DOHH2 (cell line): Measurements from ENCODE around the gene PRRC2C.

ENCODE experiments used
- H3F3A ChIP-seq: fragments of 200-600 bp; sonication (generic), shearing (Covaris generic); 2 replicates; pipeline ENCODE4 v1.6.0; 2016; ENCODE audit warnings: antibody characterized with exemption, mild to moderate bottlenecking; ENCODE audit not compliant: control insufficient read depth, insufficient read depth
- H3K27ac ChIP-seq: fragments of 200-600 bp; sonication (generic); 2 replicates; pipeline ENCODE4 v1.5.1; 2014; ENCODE audit warnings: low read depth, mild to moderate bottlenecking, low read length, moderate library complexity
- H3K27me3 ChIP-seq: fragments of 200-600 bp; sonication (generic); 2 replicates; pipeline ENCODE4 v1.6.1; 2014; ENCODE audit warnings: mild to moderate bottlenecking, low read length, mixed read lengths; ENCODE audit not compliant: control insufficient read depth
- H3K36me3 ChIP-seq: fragments of 200-600 bp; sonication (generic); 2 replicates; pipeline ENCODE4 v1.6.1; 2014; ENCODE audit warnings: mild to moderate bottlenecking, low read length, moderate library complexity, mixed read lengths; ENCODE audit not compliant: control insufficient read depth
- H3K4me1 ChIP-seq: fragments of 200-600 bp; sonication (generic); 2 replicates; pipeline ENCODE4 v1.6.1; 2014; ENCODE audit warnings: mild to moderate bottlenecking, low read length, mixed read lengths; ENCODE audit not compliant: control insufficient read depth
- H3K4me2 ChIP-seq: fragments of 200-600 bp; sonication (generic); 2 replicates; pipeline ENCODE4 v1.6.0; 2014; ENCODE audit warnings: mild to moderate bottlenecking, low read length, moderate library complexity
- H3K4me3 ChIP-seq: fragments of 200-600 bp; sonication (generic); 2 replicates; pipeline ENCODE4 v1.5.1; 2014; ENCODE audit warnings: mild to moderate bottlenecking, low read length, mixed read lengths
- H3K79me2 ChIP-seq: fragments of 200-600 bp; sonication (generic); 2 replicates; pipeline ENCODE4 v1.6.1; 2014; ENCODE audit warnings: mild to moderate bottlenecking, low read length, mixed read lengths; ENCODE audit not compliant: control insufficient read depth
- H3K9me2 ChIP-seq: fragments of 200-600 bp; sonication (generic); replicated peaks from 2 replicates; pipeline ENCODE4 v1.6.1; 2014; ENCODE audit warnings: mild to moderate bottlenecking, low read length, mixed read lengths; ENCODE audit not compliant: control insufficient read depth
- H3K9me3 ChIP-seq: fragments of 200-600 bp; sonication (generic); 2 replicates; pipeline ENCODE4 v1.6.1; 2014; ENCODE audit warnings: antibody characterized with exemption, low read length, mixed read lengths; ENCODE audit not compliant: control insufficient read depth, insufficient read depth
- H4K20me1 ChIP-seq: fragments of 200-600 bp; sonication (generic); 2 replicates; pipeline ENCODE4 v1.6.0; 2014; ENCODE audit warnings: low read depth, mild to moderate bottlenecking, antibody characterized with exemption, low read length, moderate library complexity; ENCODE audit not compliant: control insufficient read depth, insufficient read depth
- EZH2phosphoT487 ChIP-seq: fragments of 200-600 bp; sonication (generic); IDR thresholded peaks from 2 replicates; pipeline ENCODE4 v1.6.1; 2017; ENCODE audit warnings: borderline replicate concordance, mild to moderate bottlenecking, antibody characterized with exemption, low read length, moderate library complexity, mixed read lengths
- TF ChIP-seq, protein P1 (sequence below): fragments of 200-600 bp; sonication (generic); IDR thresholded peaks from one replicate; pipeline ENCODE4 v1.5.1; 2014; ENCODE audit warnings: antibody characterized with exemption, mild to moderate bottlenecking, low read depth, low read length; ENCODE audit not compliant: poor library complexity, severe bottlenecking

The PRRC2C gene

DNA sequence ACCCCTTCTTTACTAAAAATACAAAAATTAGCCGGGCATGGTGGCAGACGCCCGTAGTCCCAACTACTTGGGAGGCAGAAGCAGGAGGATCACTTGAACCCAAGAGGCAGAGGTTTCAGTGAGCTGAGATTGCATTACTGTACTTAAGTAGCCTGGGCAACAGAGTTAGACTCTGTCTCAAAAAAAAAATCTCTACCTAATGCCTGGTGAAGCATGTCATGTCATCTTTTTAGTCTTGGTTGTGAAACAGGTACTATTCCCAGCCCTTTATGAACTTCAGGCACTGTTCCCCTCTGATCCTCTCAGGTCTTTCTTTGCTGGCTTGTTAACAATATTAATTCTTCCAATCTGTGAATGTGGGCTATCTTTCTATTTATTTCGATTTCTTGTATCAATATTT is 22.1 kb downstream of the PRRC2C start:
- Histone ChIP-seq H3K4me1 (peaks cover 39% of the 10 kb centered on the region), H3K4me2 (no peak overlapping the region), H3K9me3 (no peaks in the 10 kb centered on the region), H3K9me2 (no peaks in the 10 kb centered on the region), H3K79me2 (peaks cover 100% of the 10 kb centered on the region), H3F3A (no peaks in the 10 kb centered on the region), H3K4me3 (no peak overlapping the region), H3K27ac (no peak overlapping the region), H3K36me3 (peaks cover 36% of the 10 kb centered on the region), H4K20me1 (peaks cover 69% of the 10 kb centered on the region), H3K27me3 (no peaks in the 10 kb centered on the region)
- TF ChIP-seq, protein P1, sequence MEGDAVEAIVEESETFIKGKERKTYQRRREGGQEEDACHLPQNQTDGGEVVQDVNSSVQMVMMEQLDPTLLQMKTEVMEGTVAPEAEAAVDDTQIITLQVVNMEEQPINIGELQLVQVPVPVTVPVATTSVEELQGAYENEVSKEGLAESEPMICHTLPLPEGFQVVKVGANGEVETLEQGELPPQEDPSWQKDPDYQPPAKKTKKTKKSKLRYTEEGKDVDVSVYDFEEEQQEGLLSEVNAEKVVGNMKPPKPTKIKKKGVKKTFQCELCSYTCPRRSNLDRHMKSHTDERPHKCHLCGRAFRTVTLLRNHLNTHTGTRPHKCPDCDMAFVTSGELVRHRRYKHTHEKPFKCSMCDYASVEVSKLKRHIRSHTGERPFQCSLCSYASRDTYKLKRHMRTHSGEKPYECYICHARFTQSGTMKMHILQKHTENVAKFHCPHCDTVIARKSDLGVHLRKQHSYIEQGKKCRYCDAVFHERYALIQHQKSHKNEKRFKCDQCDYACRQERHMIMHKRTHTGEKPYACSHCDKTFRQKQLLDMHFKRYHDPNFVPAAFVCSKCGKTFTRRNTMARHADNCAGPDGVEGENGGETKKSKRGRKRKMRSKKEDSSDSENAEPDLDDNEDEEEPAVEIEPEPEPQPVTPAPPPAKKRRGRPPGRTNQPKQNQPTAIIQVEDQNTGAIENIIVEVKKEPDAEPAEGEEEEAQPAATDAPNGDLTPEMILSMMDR = no peak
- no peak for TF ChIP-seq EZH2phosphoT487

GRCh38 chr1:171509191-171509590 is 23.9 kb downstream of the PRRC2C start:
- Histone ChIP-seq H3K79me2 (peaks cover 100% of the 10 kb centered on the region), H3K36me3 (peaks cover 38% of the 10 kb centered on the region), H3K27me3 (no peaks in the 10 kb centered on the region), H3K4me3 (no peak overlapping the region), H3K27ac (no peak overlapping the region), H3K4me2 (no peak overlapping the region), H3K9me3 (no peaks in the 10 kb centered on the region), H3K9me2 (no peaks in the 10 kb centered on the region), H3K4me1 (peaks cover 32% of the 10 kb centered on the region), H4K20me1 (peaks cover 54% of the 10 kb centered on the region), H3F3A (no peaks in the 10 kb centered on the region)
- TF ChIP-seq EZH2phosphoT487 = no peak
- TF ChIP-seq, protein P1 = no peak

GRCh38 chr1:171513743-171514142 is 28.4 kb downstream of the PRRC2C start:
- Histone ChIP-seq H3K4me3 (no peak overlapping the region), H3F3A (no peaks in the 10 kb centered on the region), H3K36me3 (peaks cover 75% of the 10 kb centered on the region), H3K9me2 (no peaks in the 10 kb centered on the region), H3K27me3 (no peaks in the 10 kb centered on the region), H3K27ac (no peak overlapping the region), H3K79me2 (peaks cover 83% of the 10 kb centered on the region), H4K20me1 (peaks cover 28% of the 10 kb centered on the region; the same call in 1 of the 2 replicates), H3K4me1 (no peaks in the 10 kb centered on the region), H3K4me2 (no peak overlapping the region), H3K9me3 (no peaks in the 10 kb centered on the region)
- TF ChIP-seq, protein P1 = no peak
- no peak for TF ChIP-seq EZH2phosphoT487
